Natural killer cell (primary cell): ENCODE measurements around the gene DTX3L. TPM values are rescaled to one million over a fixed set of nuclear protein-coding genes. Genes with fewer than 3 reads are reported as not detected.
A peak's percentile ranks its signal among the peaks of the same experiment; 100 is the strongest.

Experiments
- ATAC-seq, 3 donors: fragments of 150-1000 bp in 2 of 3; fragments of 200-7000 bp in 1 of 3; cut with Tn5 transposase; 1 replicate in 1 of 3; 2 replicates in 2 of 3; pipeline ENCODE4 v1.10.0; 2021; ENCODE audit warnings: mild to moderate bottlenecking in 2 of 3, moderate library complexity in 2 of 3
- DNase-seq, 2 donors: peaks; one replicate each; pipeline versions ENCODE4 v3.0.0 to v3.0.0-alpha.2; 2013 to 2021; ENCODE audit warnings: mixed read lengths in 1 of 2
- H3K27ac ChIP-seq: one replicate; pipeline ENCODE4 v1.5.1; 2013; ENCODE audit warnings: mild to moderate bottlenecking, low read length
- H3K27me3 ChIP-seq: one replicate; pipeline ENCODE4 v1.6.1; 2013; ENCODE audit warnings: low read length; ENCODE audit not compliant: control insufficient read depth, insufficient read depth
- H3K36me3 ChIP-seq: one replicate; pipeline ENCODE4 v1.6.1; 2013; ENCODE audit warnings: low read length; ENCODE audit not compliant: control insufficient read depth, insufficient read depth
- H3K4me1 ChIP-seq: one replicate; pipeline ENCODE4 v1.6.1; 2013; ENCODE audit warnings: low read length; ENCODE audit not compliant: control insufficient read depth, insufficient read depth
- H3K4me3 ChIP-seq: one replicate; pipeline ENCODE4 v1.5.1; 2013; ENCODE audit warnings: low read length
- H3K9me3 ChIP-seq: one replicate; pipeline ENCODE4 v1.6.1; 2013; ENCODE audit warnings: low read length; ENCODE audit not compliant: control insufficient read depth, insufficient read depth
- H3K27ac Mint-ChIP-seq, 2 donors: one replicate each; pipeline ENCODE4 v1.8.0; 2022; ENCODE audit warnings: mild to moderate bottlenecking in 2 of 2, mixed read lengths in 2 of 2, moderate library complexity in 1 of 2
- H3K27me3 Mint-ChIP-seq, 2 donors: one replicate each; pipeline ENCODE4 v1.8.0; 2022; ENCODE audit warnings: low read depth in 2 of 2, mixed read lengths in 2 of 2
- H3K36me3 Mint-ChIP-seq: one replicate; pipeline ENCODE4 v1.8.0; 2022; ENCODE audit warnings: mixed read lengths
- H3K4me1 Mint-ChIP-seq, 2 donors: one replicate each; pipeline ENCODE4 v1.8.0; 2022; ENCODE audit warnings: mixed read lengths in 2 of 2
- H3K4me3 Mint-ChIP-seq: one replicate; pipeline ENCODE4 v1.8.0; 2022; ENCODE audit warnings: mild to moderate bottlenecking, moderate library complexity, mixed read lengths
- H3K9me3 Mint-ChIP-seq, 2 donors: one replicate each; pipeline ENCODE4 v1.8.0; 2022; ENCODE audit warnings: mixed read lengths in 2 of 2
- CTCF ChIP-seq: fragments of 200-600 bp; IDR thresholded peaks from one replicate; pipeline ENCODE4 v1.8.0; 2022; ENCODE audit warnings: antibody characterized with exemption
- WGBS: methylation state at CpG from one replicate; pipeline ENCODE4 v1.1.7; 2013; ENCODE audit warnings: missing lambda C conversion rate; ENCODE audit not compliant: insufficient coverage; 5-methylcytosine and 5-hydroxymethylcytosine counted together
- intact Hi-C: fragments of 100-400 bp; cut with micrococcal nuclease; formaldehyde crosslinking; loops from one replicate; pipeline ENCODE4 v1.14.2; 2022
- total RNA-seq, 4 donors: library from RNA; stranded (reverse); fragments of 120-200 nt in 1 of 4; gene quantifications; one replicate each; pipeline versions ENCODE4 v1.2.3 to v1.2.4, GENCODE V29; 2013 to 2022

The DTX3L gene
- total RNA-seq, 3 donors from 2014 or later (not counting 1 experiment from before 2014, with no cell fraction given), result 40.8 to 61.0 (median 51.8) TPM

- peaks cover 13% of the 10 kb centered on the region for H3K36me3 Mint-ChIP-seq
- DNase-seq (peak; percentile 41 to 54), ATAC-seq (peak; percentile 87 to 91 (median 91))
- Histone ChIP-seq H3K4me1 (peaks cover 28% of the 10 kb centered on the region), H3K4me3 (no peak overlapping the region), H3K9me3 (no peaks in the 10 kb centered on the region), H3K27me3 (no peaks in the 10 kb centered on the region), H3K27ac (peak overlapping the region; percentile 62), H3K36me3 (peaks cover 40% of the 10 kb centered on the region)
- H3K27me3 Mint-ChIP-seq, result no peaks in the 10 kb centered on the region
- no peaks in the 10 kb centered on the region for H3K9me3 Mint-ChIP-seq
- no peak for TF ChIP-seq CTCF
- intact Hi-C loops, result loop anchor here (2.0 kb wide), 1 partner anchor 38 kb away; no protein-coding TSS in a partner anchor
- 9% methylated on average over 3 of the region's 3 CpGs for WGBS
- peak overlapping the region; percentile 91 to 95 for H3K27ac Mint-ChIP-seq
- H3K4me3 Mint-ChIP-seq, result peak overlapping the region; percentile 62
- H3K4me1 Mint-ChIP-seq, result peaks cover 54% of the 10 kb centered on the region in 2 donors
Measured at GRCh38 chr3:122572940-122573412, 8.8 kb downstream of the DTX3L start.

- Mint-ChIP-seq H3K9me3 (peaks cover 2% of the 10 kb centered on the region in 2 donors), H3K4me1 (peaks cover 52 to 58% of the 10 kb centered on the region in 2 donors), H3K27me3 (no peaks in the 10 kb centered on the region), H3K36me3 (peaks cover 1% of the 10 kb centered on the region), H3K4me3 (peak overlapping the region; percentile 29), H3K27ac (peak overlapping the region; percentile 95 to 98)
- no peaks in the 10 kb centered on the region for H3K9me3 ChIP-seq
- ATAC-seq, result peak in 1 of 3 donors; percentile 18
- 75% methylated on average over 7 of the region's 8 CpGs for WGBS
- H3K4me3 ChIP-seq, result no peak overlapping the region
- H3K27ac ChIP-seq, result peak overlapping the region; percentile 89
- peaks cover 12% of the 10 kb centered on the region for H3K36me3 ChIP-seq
- TF ChIP-seq CTCF, result no peak
- intact Hi-C loops, result no loop called here
- DNase-seq, result no peak
- peaks cover 28% of the 10 kb centered on the region for H3K4me1 ChIP-seq
- no peaks in the 10 kb centered on the region for H3K27me3 ChIP-seq
Measured at GRCh38 chr3:122576174-122576940, 12.2 kb downstream of the DTX3L start.

GRCh38 chr3:122577409-122578031, 13.4 kb downstream of the DTX3L start, which contains the start of gene PARP15:
PARP15 (plus strand) TSS chr3:122577650; CDS start chr3:122577668, 18 bp downstream.
- Mint-ChIP-seq H3K36me3 (peaks cover 13% of the 10 kb centered on the region), H3K4me1 (peaks cover 55 to 59% of the 10 kb centered on the region in 2 donors), H3K27me3 (no peaks in the 10 kb centered on the region), H3K9me3 (peaks cover 2 to 7% of the 10 kb centered on the region in 2 donors), H3K27ac (peak within 1 kb of the TSS; percentile 95 to 98), H3K4me3 (peak within 1 kb of the TSS; percentile 99)
- ATAC-seq (peak; percentile 34 to 58 (median 55)), DNase-seq (peak; percentile 35 to 69)
- peaks cover 5% of the 10 kb centered on the region for H3K9me3 ChIP-seq
- H3K27me3 ChIP-seq, result no peaks in the 10 kb centered on the region
- WGBS, result under 1% methylated on average over 40 of the region's 40 CpGs
- peak within 1 kb of the TSS; percentile 93 for H3K4me3 ChIP-seq
- H3K27ac ChIP-seq, result peak within 1 kb of the TSS; percentile 89
- peaks cover 8% of the 10 kb centered on the region for H3K36me3 ChIP-seq
- H3K4me1 ChIP-seq, result peaks cover 26% of the 10 kb centered on the region
- intact Hi-C loops, result no loop called here
- TF ChIP-seq CTCF, result no peak
